HG03571 (cell line): Measurements from ENCODE around the gene TPPP2.

Experiments used
- ATAC-seq: cut with Tn5 transposase; IDR thresholded peaks from one replicate; pipeline ENCODE4 v1.9.1; 2021; ENCODE audit not compliant: unreplicated experiment

TPPP2 gene

DNA sequence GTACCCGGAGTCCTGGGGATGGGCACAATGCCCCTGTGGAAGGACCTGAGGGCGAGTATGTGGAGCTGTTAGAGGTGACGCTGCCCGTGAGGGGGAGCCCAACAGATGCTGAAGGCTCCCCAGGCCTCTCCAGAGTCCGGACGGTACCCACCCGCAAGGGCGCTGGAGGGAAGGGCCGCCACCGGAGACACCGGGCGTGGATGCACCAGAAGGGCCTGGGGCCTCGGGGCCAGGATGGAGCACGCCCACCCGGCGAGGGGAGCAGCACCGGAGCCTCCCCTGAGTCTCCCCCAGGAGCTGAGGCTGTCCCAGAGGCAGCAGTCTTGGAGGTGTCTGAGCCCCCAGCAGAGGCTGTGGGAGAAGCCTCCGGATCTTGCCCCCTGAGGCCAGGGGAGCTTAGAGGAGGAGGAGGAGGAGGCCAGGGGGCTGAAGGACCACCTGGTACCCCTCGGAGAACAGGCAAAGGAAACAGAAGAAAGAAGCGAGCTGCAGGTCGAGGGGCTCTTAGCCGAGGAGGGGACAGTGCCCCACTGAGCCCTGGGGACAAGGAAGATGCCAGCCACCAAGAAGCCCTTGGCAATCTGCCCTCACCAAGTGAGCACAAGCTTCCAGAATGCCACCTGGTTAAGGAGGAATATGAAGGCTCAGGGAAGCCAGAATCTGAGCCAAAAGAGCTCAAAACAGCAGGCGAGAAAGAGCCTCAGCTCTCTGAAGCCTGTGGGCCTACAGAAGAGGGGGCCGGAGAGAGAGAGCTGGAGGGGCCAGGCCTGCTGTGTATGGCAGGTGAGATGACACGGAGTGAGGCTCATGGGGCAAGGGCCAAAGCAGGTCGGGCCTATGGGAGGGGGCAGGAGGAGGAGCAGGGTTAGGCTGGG lies 44.6 kb downstream of the TPPP2 start:
- no peak for ATAC-seq

DNA sequence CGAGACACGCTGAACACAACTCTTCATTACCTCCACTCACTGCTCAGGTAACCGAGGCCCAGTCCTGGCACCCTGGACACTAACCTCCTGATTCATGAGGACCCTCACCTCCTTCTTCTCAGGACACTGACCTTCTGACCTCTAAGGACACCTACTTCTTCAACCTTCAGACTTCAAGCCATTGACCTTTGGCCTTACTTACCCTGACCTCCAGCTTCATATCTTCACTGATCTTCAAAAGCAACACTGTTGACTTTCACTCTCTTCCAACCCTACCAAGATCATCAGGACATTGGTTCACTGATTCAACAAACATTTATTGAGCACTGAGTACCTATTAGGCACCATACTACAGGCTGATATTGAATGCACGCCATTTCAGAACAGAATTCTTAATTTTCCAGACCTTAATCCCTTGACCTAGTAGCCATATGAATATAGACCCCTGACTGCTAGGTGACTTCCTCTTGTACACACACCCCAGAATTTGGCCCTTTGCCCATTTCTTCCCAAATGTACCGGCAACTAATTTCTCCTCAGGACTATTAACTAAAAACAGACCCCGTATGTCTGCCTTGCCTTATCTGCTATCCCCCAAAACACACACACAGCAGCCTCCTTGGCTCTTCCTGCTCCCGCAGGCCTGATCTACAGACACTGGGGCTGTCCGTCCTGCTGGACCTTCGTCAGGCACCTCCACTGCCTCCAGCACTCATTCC lies 45.9 kb downstream of the TPPP2 start:
- ATAC-seq: no peak

DNA sequence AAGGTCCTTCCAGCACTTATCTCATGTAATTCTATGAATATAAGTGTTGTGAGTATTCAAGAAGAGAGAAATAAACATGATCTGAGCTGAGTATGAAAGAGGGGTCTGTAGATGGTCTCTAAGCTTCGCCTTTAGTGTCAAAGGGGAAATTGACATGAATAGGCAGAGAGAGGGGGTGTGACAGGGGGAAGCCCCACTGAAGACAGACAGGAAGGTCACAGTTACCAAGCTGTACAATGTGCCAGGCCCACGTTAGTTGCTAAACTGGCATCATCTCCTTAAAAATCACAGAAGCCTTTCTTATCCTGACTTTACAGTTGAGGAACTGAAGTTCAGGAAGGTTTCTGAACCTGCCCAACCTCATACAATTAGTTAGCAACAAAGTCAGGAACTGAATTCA lies 47.7 kb downstream of the TPPP2 start:
- no peak for ATAC-seq

DNA sequence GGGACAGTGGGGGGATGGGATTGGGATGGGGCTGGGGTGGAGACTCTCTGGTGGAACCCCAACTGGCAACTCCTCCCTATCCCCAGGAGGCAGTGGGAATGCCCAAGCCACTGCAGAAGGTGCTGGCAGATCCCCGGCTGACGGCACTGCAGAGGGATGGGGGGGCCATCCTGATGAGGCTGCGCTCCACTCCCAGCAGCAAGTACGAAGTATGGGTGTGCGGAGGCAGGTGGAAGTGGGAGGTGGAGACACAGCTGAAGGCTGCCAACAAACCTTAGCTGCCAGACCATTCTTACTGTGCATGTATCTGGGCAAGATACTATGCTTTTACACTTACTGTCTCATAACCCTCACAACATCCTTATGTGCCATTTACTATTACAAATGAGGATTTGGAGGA lies 48.3 kb downstream of the TPPP2 start:
- no peak for ATAC-seq

DNA sequence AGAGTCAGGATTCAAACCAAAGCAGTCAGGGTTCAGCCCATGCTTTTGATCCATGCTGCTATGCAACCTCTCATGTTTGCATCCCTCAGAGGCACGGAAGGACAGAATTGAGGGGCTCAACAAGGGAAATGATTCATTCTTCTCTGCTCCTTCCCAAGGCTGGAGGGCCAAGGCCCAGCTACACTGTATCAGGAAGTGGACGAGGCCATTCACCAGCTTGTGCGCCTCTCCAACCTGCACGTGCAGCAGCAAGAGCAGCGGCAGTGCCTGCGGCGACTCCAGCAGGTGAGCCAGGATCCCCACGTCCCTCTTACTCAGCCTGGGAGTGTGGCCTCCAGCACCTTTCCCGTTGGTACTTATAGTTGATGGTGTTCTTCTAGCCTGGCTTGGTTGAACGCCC lies 48.7 kb downstream of the TPPP2 start:
- no peak for ATAC-seq

DNA sequence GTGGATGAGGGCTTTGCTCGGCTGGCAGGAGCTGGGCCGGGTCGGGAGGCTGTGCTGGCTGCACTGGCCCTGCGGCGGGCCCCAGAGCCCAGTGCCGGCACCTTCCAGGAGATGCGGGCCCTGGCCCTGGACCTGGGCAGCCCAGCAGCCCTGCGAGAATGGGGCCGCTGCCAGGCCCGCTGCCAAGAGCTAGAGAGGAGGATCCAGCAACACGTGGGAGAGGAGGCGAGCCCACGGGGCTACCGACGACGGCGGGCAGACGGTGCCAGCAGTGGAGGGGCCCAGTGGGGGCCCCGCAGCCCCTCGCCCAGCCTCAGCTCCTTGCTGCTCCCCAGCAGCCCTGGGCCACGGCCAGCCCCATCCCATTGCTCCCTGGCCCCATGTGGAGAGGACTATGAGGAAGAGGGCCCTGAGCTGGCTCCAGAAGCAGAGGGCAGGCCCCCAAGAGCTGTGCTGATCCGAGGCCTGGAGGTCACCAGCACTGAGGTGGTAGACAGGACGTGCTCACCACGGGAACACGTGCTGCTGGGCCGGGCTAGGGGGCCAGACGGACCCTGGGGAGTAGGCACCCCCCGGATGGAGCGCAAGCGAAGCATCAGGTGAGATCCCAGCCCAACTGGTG lies 51.6 kb downstream of the TPPP2 start:
- no peak for ATAC-seq
